SK-N-SH (cell line): ENCODE measurements around the gene C20orf144. TPM values are rescaled to one million over a fixed set of nuclear protein-coding genes. Genes with fewer than 3 reads are reported as not detected.

Experiments
- CTCF ChIA-PET: fragments of 300-600, 350-600 bp; formaldehyde crosslinking; extraction: SDS; loops from one replicate; lab custom pipeline; 2021; lab: Yijun Ruan, JAX
- POLR2A ChIA-PET: fragments of 350-600 bp; sonication (Branson Sonifier 250); formaldehyde crosslinking; extraction: SDS; loops from one replicate; lab custom pipeline; 2020; ENCODE audit warnings: antibody characterized with exemption, inconsistent platforms; lab: Yijun Ruan, JAX
- DNase-seq: peaks from one replicate; pipeline ENCODE4 v3.0.0; 2012
- H2AFZ ChIP-seq: fragments of 200-600 bp; sonication (generic); 2 replicates; pipeline ENCODE4 v1.8.1; 2016; ENCODE audit warnings: antibody characterized with exemption, mild to moderate bottlenecking, low read depth
- H3F3A ChIP-seq: fragments of 200-600 bp; sonication (generic); replicated peaks from 2 replicates; pipeline ENCODE3; 2016; ENCODE audit warnings: antibody characterized with exemption, mild to moderate bottlenecking; ENCODE audit not compliant: insufficient read depth
- H3K27ac ChIP-seq, 2 experiments: fragments of 200-500 bp in 1 of 2; fragments of 200-600 bp in 1 of 2; sonication (Bioruptor generic) in 1 of 2; sonication (generic), shearing (Covaris generic) in 1 of 2; 2 replicates each; pipeline versions ENCODE4 v1.5.1 to v1.6.1; 2014 to 2016; ENCODE audit warnings: low read depth in 2 of 2, inconsistent platforms in 1 of 2, low read length in 1 of 2, mild to moderate bottlenecking in 1 of 2, mixed read lengths in 1 of 2
- H3K27me3 ChIP-seq: fragments of 200-600 bp; sonication (generic), shearing (Covaris generic); 2 replicates; pipeline ENCODE4 v1.6.1; 2016; ENCODE audit warnings: mixed run types; ENCODE audit not compliant: insufficient read depth
- H3K36me3 ChIP-seq, 2 experiments: fragments of 200-500 bp in 1 of 2; fragments of 200-600 bp in 1 of 2; sonication (Bioruptor generic) in 1 of 2; sonication (generic) in 1 of 2; replicated peaks in 1 of 2; 2 replicates each; pipeline versions ENCODE3 to v1.5.1; 2014 to 2016; ENCODE audit warnings: low read length in 1 of 2, mild to moderate bottlenecking in 1 of 2; ENCODE audit not compliant: insufficient read depth in 2 of 2, control insufficient read depth in 1 of 2
- H3K4me1 ChIP-seq, 2 experiments: fragments of 200-500 bp in 1 of 2; fragments of 200-600 bp in 1 of 2; sonication (Bioruptor generic) in 1 of 2; sonication (generic), shearing (Covaris generic) in 1 of 2; 2 replicates each; pipeline versions ENCODE4 v1.5.1 to v1.6.1; 2014 to 2016; ENCODE audit warnings: low read depth in 1 of 2, low read length in 1 of 2, mixed run types in 1 of 2; ENCODE audit not compliant: insufficient read depth in 2 of 2, control insufficient read depth in 1 of 2
- H3K4me2 ChIP-seq: fragments of 200-600 bp; sonication (generic), shearing (Covaris generic); 2 replicates; pipeline ENCODE4 v1.6.1; 2017; ENCODE audit warnings: mixed run types
- H3K4me3 ChIP-seq, 2 experiments: fragments of 200-500 bp in 1 of 2; fragments of 200-600 bp in 1 of 2; sonication (Bioruptor generic) in 1 of 2; sonication (generic), shearing (Covaris generic) in 1 of 2; 2 replicates each; pipeline versions ENCODE4 v1.5.1 to v1.8.1; 2014 to 2016; ENCODE audit warnings: low read depth in 2 of 2, inconsistent platforms in 1 of 2, low read length in 1 of 2, mild to moderate bottlenecking in 1 of 2, mixed read lengths in 1 of 2, moderate library complexity in 1 of 2
- H3K79me2 ChIP-seq: fragments of 200-600 bp; sonication (generic); 2 replicates; pipeline ENCODE4 v1.8.1; 2017; ENCODE audit warnings: mild to moderate bottlenecking; ENCODE audit not compliant: insufficient read depth
- H3K9ac ChIP-seq: fragments of 200-600 bp; sonication (generic); 2 replicates; pipeline ENCODE4 v1.6.1; 2017; ENCODE audit warnings: mixed run types
- H3K9me2 ChIP-seq: fragments of 200-600 bp; sonication (generic); 2 replicates; pipeline ENCODE4 v1.6.1; 2017; ENCODE audit warnings: mixed run types
- H3K9me3 ChIP-seq: fragments of 200-600 bp; sonication (generic); 2 replicates; pipeline ENCODE4 v1.6.1; 2017; ENCODE audit warnings: mixed run types, mild to moderate bottlenecking, moderate library complexity
- H4K20me1 ChIP-seq: fragments of 200-600 bp; sonication (generic); 2 replicates; pipeline ENCODE4 v1.6.1; 2017; ENCODE audit warnings: mild to moderate bottlenecking, mixed run types; ENCODE audit not compliant: insufficient read depth
- FOXJ3 ChIP-seq: sonication (generic); formaldehyde crosslinking; IDR thresholded peaks from 2 replicates; pipeline ENCODE4 v1.5.1; 2020; ENCODE audit warnings: mild to moderate bottlenecking, missing genetic modification reagents
- FOXM1 ChIP-seq: IDR thresholded peaks from 2 replicates; pipeline ENCODE4 v1.4.0; 2012; ENCODE audit warnings: low read depth, mild to moderate bottlenecking
- MEF2A ChIP-seq: IDR thresholded peaks from 2 replicates; pipeline ENCODE4 v1.4.0; 2012; ENCODE audit warnings: low read depth, borderline replicate concordance
- MXI1 ChIP-seq: IDR thresholded peaks from 2 replicates; pipeline ENCODE4 v1.6.1; 2012; ENCODE audit warnings: mild to moderate bottlenecking, low read depth, low read length, improper control_type of control experiment
- NFIC ChIP-seq: IDR thresholded peaks from 2 replicates; pipeline ENCODE4 v1.4.0; 2012; ENCODE audit warnings: borderline replicate concordance
- POLR2AphosphoS5 ChIP-seq: IDR thresholded peaks from 2 replicates; pipeline ENCODE4 v1.6.1; 2012; ENCODE audit warnings: low read depth, low read length
- RCOR1 ChIP-seq: fragments of 150-350 bp; IDR thresholded peaks from 2 replicates; pipeline ENCODE4 v1.6.1; 2017; ENCODE audit warnings: antibody characterized with exemption, low read length
- SMC3 ChIP-seq: IDR thresholded peaks from 2 replicates; pipeline ENCODE4 v1.6.1; 2012; ENCODE audit warnings: low read depth, low read length, improper control_type of control experiment
- TEAD4 ChIP-seq: IDR thresholded peaks from 2 replicates; pipeline ENCODE4 v1.4.0; 2012; ENCODE audit warnings: mild to moderate bottlenecking, borderline replicate concordance; ENCODE audit not compliant: insufficient read depth
- YY1 ChIP-seq: IDR thresholded peaks from 2 replicates; pipeline ENCODE4 v1.4.0; 2012; ENCODE audit warnings: low read depth, mild to moderate bottlenecking
- WGBS: methylation state at CpG from one replicate; pipeline ENCODE4 v1.1.6; 2017; ENCODE audit warnings: low lambda C conversion rate; 5-methylcytosine and 5-hydroxymethylcytosine counted together
- polyA plus RNA-seq, 3 experiments: library from polyadenylated mRNA; depleted of rRNA; stranded (reverse); fragments of >200 nt; gene quantifications; 2 replicates each; pipeline ENCODE4 v1.2.3, GENCODE V29; 2012
- TF ChIP-seq, protein P1 (sequence below): IDR thresholded peaks from 2 replicates; pipeline ENCODE4 v1.4.0; 2012; ENCODE audit warnings: low read depth

Gene C20orf144
- polyA plus RNA-seq, 1 of the 3 experiments (the other 2 are of a cell fraction): 0.12 TPM

GRCh38 chr20:33653900-33654596 is 8.1 kb upstream of the C20orf144 start:
- 95% methylated on average over 9 of the region's 11 CpGs for WGBS
- ChIA-PET POLR2A (interaction anchor here (0.7 to 2.8 kb wide), 9 partner anchors 11 to 253 kb away, joined by 3 to 17 read pairs (median 3); partner anchors contain the start of genes ACTL10, CBFA2T2, CDK5RAP1 and PXMP4), CTCF (interaction anchor here (0.6 to 9.2 kb wide), 27 partner anchors 12 to 253 kb away, joined by 3 to 114 read pairs (median 5); partner anchors contain the start of genes ACTL10, C20orf144, CBFA2T2 and CDK5RAP1)
- Histone ChIP-seq H2AFZ (no peak overlapping the region), H3K27ac (peak overlapping the region in 1 of 2 experiments; percentile 17; a peak in 1 of 4 replicates), H3K36me3 (peaks cover 0 to 3% of the 10 kb centered on the region in 2 experiments), H3K9me2 (no peaks in the 10 kb centered on the region), H3K27me3 (no peaks in the 10 kb centered on the region), H3K4me1 (peaks cover 0 to 32% of the 10 kb centered on the region in 2 experiments; a peak in 2 of 4 replicates), H4K20me1 (0 out of 2 replicates have a peak, but pooled peaks cover 4% of the 10 kb centered on the region), H3K9me3 (no peaks in the 10 kb centered on the region), H3K4me2 (no peak overlapping the region), H3K4me3 (no peak overlapping the region), H3F3A (peaks cover 14% of the 10 kb centered on the region), H3K79me2 (no peaks in the 10 kb centered on the region), H3K9ac (no peak overlapping the region)
- DNase-seq: peak; percentile 21
- TF ChIP-seq FOXJ3 (no peak), POLR2AphosphoS5 (no peak), FOXM1 (no peak), SMC3 (no peak), MEF2A (no peak), MXI1 (no peak), NFIC (0 out of 2 replicates have a peak, but pooled peaks have one; percentile 25), RCOR1 (no peak)
- TF ChIP-seq, protein P1, sequence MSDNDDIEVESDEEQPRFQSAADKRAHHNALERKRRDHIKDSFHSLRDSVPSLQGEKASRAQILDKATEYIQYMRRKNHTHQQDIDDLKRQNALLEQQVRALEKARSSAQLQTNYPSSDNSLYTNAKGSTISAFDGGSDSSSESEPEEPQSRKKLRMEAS: no peak

DNA sequence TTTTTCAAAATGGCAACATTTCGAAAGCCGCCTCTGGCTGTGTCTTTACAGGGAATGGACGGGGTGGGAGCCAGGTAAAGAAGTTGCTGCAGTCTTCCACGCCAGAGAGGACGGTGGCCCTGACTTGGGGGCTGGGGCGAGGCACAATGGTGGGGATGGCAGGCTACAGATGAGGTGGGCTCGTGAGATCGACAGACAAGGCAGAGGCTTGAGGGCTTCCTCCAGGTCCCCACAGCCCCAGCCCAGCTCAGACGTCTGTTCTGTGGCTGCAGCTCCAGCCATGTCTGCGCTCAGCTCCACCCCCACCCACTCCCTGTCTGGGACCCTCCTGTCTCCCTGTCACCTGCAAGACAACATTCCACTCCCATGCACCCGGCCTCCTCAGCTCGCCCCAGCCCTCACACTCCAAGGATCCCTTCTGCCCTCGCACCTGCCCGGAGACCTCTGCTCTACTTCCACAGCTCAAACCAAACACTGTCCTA is 7.4 kb upstream of the C20orf144 start:
- H3F3A ChIP-seq: peaks cover 13% of the 10 kb centered on the region
- TF ChIP-seq YY1: no peak
- no peak for TF ChIP-seq FOXJ3
- no peak for TF ChIP-seq TEAD4
- H3K4me1 ChIP-seq: peaks cover 0 to 26% of the 10 kb centered on the region in 2 experiments; a peak in 2 of 4 replicates
- H3K36me3 ChIP-seq: peaks cover 0 to 6% of the 10 kb centered on the region in 2 experiments
- no peaks in the 10 kb centered on the region for H4K20me1 ChIP-seq
- no peak overlapping the region for H3K9ac ChIP-seq
- H3K9me3 ChIP-seq: no peaks in the 10 kb centered on the region
- no peak overlapping the region for H3K27ac ChIP-seq
- H3K4me3 ChIP-seq: no peak overlapping the region
- no peaks in the 10 kb centered on the region for H3K9me2 ChIP-seq
- WGBS: 89% methylated on average over 14 of the region's 14 CpGs
- no peaks in the 10 kb centered on the region for H3K79me2 ChIP-seq
- H3K4me2 ChIP-seq: no peak overlapping the region
- CTCF ChIA-PET: interaction anchor here (0.8 to 9.2 kb wide), 6 partner anchors 12 to 197 kb away, joined by 3 to 114 read pairs (median 20); partner anchors contain the start of genes ACTL10 and C20orf144
- no peak overlapping the region for H2AFZ ChIP-seq
- no peaks in the 10 kb centered on the region for H3K27me3 ChIP-seq
- DNase-seq: peak; percentile 36
- POLR2A ChIA-PET: interaction anchor here (0.7 to 2.8 kb wide), 6 partner anchors 10 to 205 kb away, joined by 3 to 17 read pairs (median 4); partner anchors contain the start of genes ACTL10 and PXMP4
